HepG2 (cell line): ENCODE results near the gene EYA2. TPM values are rescaled to one million over a fixed set of nuclear protein-coding genes. Genes with fewer than 3 reads are reported as not detected.

ENCODE experiments used
- NR1H2 ChIP-seq: sonication (generic); formaldehyde crosslinking; IDR thresholded peaks from 2 replicates; pipeline ENCODE4 v1.8.1; 2022; ENCODE audit warnings: low read depth, missing genetic modification reagents, borderline replicate concordance
- PAWR ChIP-seq: sonication (generic); formaldehyde crosslinking; IDR thresholded peaks from 2 replicates; pipeline ENCODE4 v1.4.0; 2020; ENCODE audit warnings: missing genetic modification reagents, mild to moderate bottlenecking, borderline replicate concordance
- ZBTB34 ChIP-seq: sonication (generic); formaldehyde crosslinking; IDR thresholded peaks from 2 replicates; pipeline ENCODE4 v1.8.0; 2022; ENCODE audit warnings: mild to moderate bottlenecking, missing genetic modification reagents
- ZGPAT ChIP-seq: IDR thresholded peaks from 2 replicates; pipeline ENCODE4 v1.6.1; 2016; ENCODE audit warnings: mild to moderate bottlenecking
- ZNF276 ChIP-seq: sonication (generic); formaldehyde crosslinking; IDR thresholded peaks from 2 replicates; pipeline ENCODE4 v1.4.0; 2020; ENCODE audit warnings: mild to moderate bottlenecking, low read depth, missing genetic modification reagents
- ZNF407 ChIP-seq: sonication (generic); formaldehyde crosslinking; IDR thresholded peaks from one replicate; pipeline ENCODE4 v1.5.1; 2020; ENCODE audit warnings: mild to moderate bottlenecking, missing genetic modification reagents; ENCODE audit errors: not compliant biosample characterization
- ZNF510 ChIP-seq: sonication (generic); formaldehyde crosslinking; IDR thresholded peaks from 2 replicates; pipeline ENCODE4 v1.4.0; 2020; ENCODE audit warnings: low read depth, mild to moderate bottlenecking, missing genetic modification reagents
- ZNF629 ChIP-seq: sonication (generic); formaldehyde crosslinking; conservative IDR thresholded peaks from 2 replicates; pipeline ENCODE4 v1.5.0; 2020; ENCODE audit warnings: missing genetic modification reagents
- ZNF710 ChIP-seq: sonication (generic); formaldehyde crosslinking; IDR thresholded peaks from 2 replicates; pipeline ENCODE4 v1.5.0; 2020; ENCODE audit warnings: mild to moderate bottlenecking, missing genetic modification reagents, borderline replicate concordance
- polyA plus RNA-seq, 8 experiments: library from polyadenylated mRNA; depleted of rRNA in 3 of 8; stranded (reverse) in 7 of 8; unstranded in 1 of 8; fragments of >200 nt; fragmentation: Illumina TruSeq in 4 of 8; extraction: Trizol in 4 of 8; gene quantifications; 2 replicates each; pipeline versions ENCODE4 v1.2.1 to v1.2.3, GENCODE V29; 2011 to 2016; ENCODE audit warnings: low read depth in 4 of 8, missing spikeins in 1 of 8, mixed read lengths in 1 of 8; ENCODE audit not compliant: insufficient read depth in 1 of 8
- total RNA-seq, 5 experiments: library from RNA; depleted of rRNA; stranded (reverse); fragments of >200 nt; fragmentation: Illumina TruSeq; extraction: Trizol; gene quantifications; 2 replicates each; pipeline ENCODE4 v1.2.3, GENCODE V29; 2016; ENCODE audit warnings: low read depth in 1 of 5

Gene EYA2
- total and polyA plus RNA-seq, 2 of the 13 experiments (the other 11 are each of a cell fraction or from before 2014, with no cell fraction given) = not detected

- TF ChIP-seq ZNF710 (CRISPR knock-in tag) (no peak), ZNF510 (CRISPR knock-in tag) (no peak), ZNF276 (no peak), ZNF629 (CRISPR knock-in tag) (no peak), PAWR (CRISPR knock-in tag) (no peak), ZGPAT (no peak), ZNF407 (no peak), NR1H2 (CRISPR knock-in tag) (no peak), ZBTB34 (no peak)
- TF ChIP-seq, all 625 proteins: peak for 15
Observed at GRCh38 chr20:47195573-47195972, 300.9 kb downstream of the EYA2 start (continued).
